CD4-positive, alpha-beta T cell (primary cell): Measurements from ENCODE around the gene RXFP2. TPM values are rescaled to one million over a fixed set of nuclear protein-coding genes. Genes with fewer than 3 reads are reported as not detected.

Source experiments
- ATAC-seq: fragments of 200-7000 bp; cut with Tn5 transposase; one replicate; pipeline ENCODE4 v1.10.0; 2022; ENCODE audit warnings: mild to moderate bottlenecking; ENCODE audit not compliant: poor library complexity
- CTCF ChIA-PET: fragments of 350-600 bp; sonication (Branson Sonifier 250); formaldehyde crosslinking; loops from one replicate; lab custom pipeline; 2021; ENCODE audit warnings: antibody characterized with exemption, inconsistent platforms; lab: Charles Lee
- POLR2A ChIA-PET: fragments of 350-600 bp; sonication (Branson Sonifier 250); formaldehyde crosslinking; loops from one replicate; lab custom pipeline; 2021; ENCODE audit warnings: antibody characterized with exemption, inconsistent platforms; lab: Charles Lee
- DNase-seq, 14 experiments: peaks; one replicate each; pipeline ENCODE4 v3.0.0-alpha.2; 2013 to 2020; ENCODE audit warnings: mixed read lengths in 2 of 14
- H3K27ac ChIP-seq, 2 donors: one replicate each; pipeline versions ENCODE4 v1.5.1 to v1.7.0; 2013; ENCODE audit warnings: low read length in 2 of 2, low read depth in 1 of 2, mild to moderate bottlenecking in 1 of 2
- H3K27me3 ChIP-seq, 2 experiments: 1 replicate in 1 of 2; 2 replicates in 1 of 2; pipeline versions ENCODE4 v1.6.1 to v1.7.0; 2013; ENCODE audit warnings: low read length in 2 of 2, control low read depth in 1 of 2, mild to moderate bottlenecking in 1 of 2, moderate library complexity in 1 of 2; ENCODE audit not compliant: insufficient read depth in 2 of 2, control insufficient read depth in 1 of 2
- H3K36me3 ChIP-seq: one replicate; pipeline ENCODE4 v1.6.1; 2013; ENCODE audit warnings: low read length, control low read depth; ENCODE audit not compliant: insufficient read depth
- H3K4me1 ChIP-seq: one replicate; pipeline ENCODE4 v1.6.1; 2013; ENCODE audit warnings: low read length, control low read depth; ENCODE audit not compliant: insufficient read depth
- H3K4me3 ChIP-seq: one replicate; pipeline ENCODE4 v1.5.1; 2013; ENCODE audit warnings: mild to moderate bottlenecking, low read length, moderate library complexity
- H3K9me3 ChIP-seq, 2 experiments: 1 replicate in 1 of 2; 2 replicates in 1 of 2; pipeline versions ENCODE4 v1.6.1 to v1.7.0; 2013; ENCODE audit warnings: low read length in 2 of 2, mild to moderate bottlenecking in 2 of 2, control low read depth in 1 of 2, moderate library complexity in 1 of 2; ENCODE audit not compliant: control insufficient read depth in 1 of 2, insufficient read depth in 1 of 2
- H3K27ac Mint-ChIP-seq: one replicate; pipeline ENCODE4 v1.8.0; 2020; ENCODE audit warnings: mixed read lengths
- H3K27me3 Mint-ChIP-seq: one replicate; pipeline ENCODE4 v1.8.0; 2021; ENCODE audit warnings: mixed read lengths
- H3K36me3 Mint-ChIP-seq: one replicate; pipeline ENCODE4 v1.8.0; 2021; ENCODE audit warnings: low read depth, mixed read lengths
- H3K4me1 Mint-ChIP-seq: one replicate; pipeline ENCODE4 v1.8.0; 2021; ENCODE audit warnings: low read depth, mixed read lengths
- H3K4me3 Mint-ChIP-seq: one replicate; pipeline ENCODE4 v1.8.0; 2020; ENCODE audit warnings: mild to moderate bottlenecking, mixed read lengths
- H3K9me3 Mint-ChIP-seq: one replicate; pipeline ENCODE4 v1.8.0; 2020; ENCODE audit warnings: mixed read lengths
- intact Hi-C, 2 experiments: fragments of 100-400 bp; cut with DNase I in 1 of 2; cut with micrococcal nuclease in 1 of 2; formaldehyde crosslinking; loops; one replicate each; pipeline versions ENCODE4 v1.15.1 to v1.9.0; 2023 to 2025; cut with DNase I, micrococcal nuclease
- total RNA-seq, 174 experiments: library from RNA in 2 of 174; stranded (reverse) in 2 of 174; gene quantifications; one replicate each; pipeline ENCODE4 v1.2.3 and lab custom pipeline; 2021 to 2026
- TF ChIP-seq, protein P1 (sequence below): fragments of 200-600 bp; IDR thresholded peaks from one replicate; pipeline ENCODE4 v1.8.0; 2022; ENCODE audit warnings: antibody characterized with exemption, mild to moderate bottlenecking

RXFP2 gene
- total RNA-seq, 2 experiments from 2014 or later = not detected

GRCh38 chr13:31769575-31769974 lies 30.2 kb downstream of the RXFP2 start:
- no peak for ATAC-seq
- H3K36me3 Mint-ChIP-seq = no peaks in the 10 kb centered on the region
- no peaks in the 10 kb centered on the region for H3K9me3 Mint-ChIP-seq
- no peaks in the 10 kb centered on the region for H3K36me3 ChIP-seq
- POLR2A ChIA-PET = no interaction called here
- H3K9me3 ChIP-seq = no peaks in the 10 kb centered on the region
- no peak overlapping the region for H3K27ac ChIP-seq
- DNase-seq = no peak
- H3K4me1 Mint-ChIP-seq = peaks cover 8% of the 10 kb centered on the region
- CTCF ChIA-PET = no interaction called here
- no peak overlapping the region for H3K4me3 Mint-ChIP-seq
- no peak overlapping the region for H3K4me3 ChIP-seq
- TF ChIP-seq, protein P1, sequence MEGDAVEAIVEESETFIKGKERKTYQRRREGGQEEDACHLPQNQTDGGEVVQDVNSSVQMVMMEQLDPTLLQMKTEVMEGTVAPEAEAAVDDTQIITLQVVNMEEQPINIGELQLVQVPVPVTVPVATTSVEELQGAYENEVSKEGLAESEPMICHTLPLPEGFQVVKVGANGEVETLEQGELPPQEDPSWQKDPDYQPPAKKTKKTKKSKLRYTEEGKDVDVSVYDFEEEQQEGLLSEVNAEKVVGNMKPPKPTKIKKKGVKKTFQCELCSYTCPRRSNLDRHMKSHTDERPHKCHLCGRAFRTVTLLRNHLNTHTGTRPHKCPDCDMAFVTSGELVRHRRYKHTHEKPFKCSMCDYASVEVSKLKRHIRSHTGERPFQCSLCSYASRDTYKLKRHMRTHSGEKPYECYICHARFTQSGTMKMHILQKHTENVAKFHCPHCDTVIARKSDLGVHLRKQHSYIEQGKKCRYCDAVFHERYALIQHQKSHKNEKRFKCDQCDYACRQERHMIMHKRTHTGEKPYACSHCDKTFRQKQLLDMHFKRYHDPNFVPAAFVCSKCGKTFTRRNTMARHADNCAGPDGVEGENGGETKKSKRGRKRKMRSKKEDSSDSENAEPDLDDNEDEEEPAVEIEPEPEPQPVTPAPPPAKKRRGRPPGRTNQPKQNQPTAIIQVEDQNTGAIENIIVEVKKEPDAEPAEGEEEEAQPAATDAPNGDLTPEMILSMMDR = no peak
- intact Hi-C loops = no loop called here
- no peaks in the 10 kb centered on the region for H3K27me3 ChIP-seq
- no peaks in the 10 kb centered on the region for H3K4me1 ChIP-seq
- no peak overlapping the region for H3K27ac Mint-ChIP-seq
- H3K27me3 Mint-ChIP-seq = no peaks in the 10 kb centered on the region

GRCh38 chr13:31772231-31772630 lies 32.9 kb downstream of the RXFP2 start:
- Mint-ChIP-seq H3K27me3 (no peaks in the 10 kb centered on the region), H3K4me3 (no peak overlapping the region), H3K27ac (no peak overlapping the region), H3K9me3 (no peaks in the 10 kb centered on the region), H3K4me1 (peaks cover 8% of the 10 kb centered on the region), H3K36me3 (no peaks in the 10 kb centered on the region)
- ChIA-PET CTCF (no interaction called here), POLR2A (no interaction called here)
- TF ChIP-seq, protein P1 = no peak
- Histone ChIP-seq H3K36me3 (no peaks in the 10 kb centered on the region), H3K9me3 (no peaks in the 10 kb centered on the region), H3K4me1 (no peaks in the 10 kb centered on the region), H3K27ac (no peak overlapping the region), H3K4me3 (no peak overlapping the region), H3K27me3 (no peaks in the 10 kb centered on the region)
- DNase-seq (no peak), ATAC-seq (no peak)
- intact Hi-C loops = no loop called here

DNA sequence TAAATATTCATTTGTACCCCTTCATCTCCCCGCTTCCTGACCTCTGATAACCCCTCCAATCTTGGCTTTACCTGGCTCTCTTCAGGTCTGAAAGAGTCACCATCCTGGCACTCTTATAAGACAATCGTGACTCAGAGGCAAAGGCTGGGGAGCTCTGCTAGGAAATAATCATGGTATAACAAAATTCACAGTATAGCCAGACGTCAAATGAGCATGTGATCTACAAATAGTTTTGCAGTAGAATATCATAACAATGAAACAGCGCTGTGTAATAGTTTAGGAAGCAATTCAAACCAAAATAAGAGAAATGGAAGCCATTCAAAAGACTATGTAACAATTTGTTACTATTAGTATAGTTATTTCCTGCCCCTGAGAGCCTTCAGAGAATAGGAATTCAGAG lies 34.2 kb downstream of the RXFP2 start:
- intact Hi-C loops = no loop called here
- Histone ChIP-seq H3K9me3 (no peaks in the 10 kb centered on the region), H3K27ac (no peak overlapping the region), H3K27me3 (no peaks in the 10 kb centered on the region), H3K4me3 (peak overlapping the region; percentile 0), H3K4me1 (no peaks in the 10 kb centered on the region), H3K36me3 (no peaks in the 10 kb centered on the region)
- ATAC-seq = no peak
- Mint-ChIP-seq H3K4me3 (peak overlapping the region; percentile 2), H3K9me3 (no peaks in the 10 kb centered on the region), H3K36me3 (no peaks in the 10 kb centered on the region), H3K27ac (no peak overlapping the region), H3K27me3 (no peaks in the 10 kb centered on the region), H3K4me1 (peaks cover 8% of the 10 kb centered on the region)
- peak in 1 of 14 experiments; percentile 1 for DNase-seq
- POLR2A ChIA-PET = no interaction called here
- CTCF ChIA-PET = no interaction called here
- TF ChIP-seq, protein P1 = no peak
